Measurements from ENCODE around the gene FGF3.
A peak's percentile ranks its signal among the peaks of the same experiment; 100 is the strongest.

Gene FGF3

DNA sequence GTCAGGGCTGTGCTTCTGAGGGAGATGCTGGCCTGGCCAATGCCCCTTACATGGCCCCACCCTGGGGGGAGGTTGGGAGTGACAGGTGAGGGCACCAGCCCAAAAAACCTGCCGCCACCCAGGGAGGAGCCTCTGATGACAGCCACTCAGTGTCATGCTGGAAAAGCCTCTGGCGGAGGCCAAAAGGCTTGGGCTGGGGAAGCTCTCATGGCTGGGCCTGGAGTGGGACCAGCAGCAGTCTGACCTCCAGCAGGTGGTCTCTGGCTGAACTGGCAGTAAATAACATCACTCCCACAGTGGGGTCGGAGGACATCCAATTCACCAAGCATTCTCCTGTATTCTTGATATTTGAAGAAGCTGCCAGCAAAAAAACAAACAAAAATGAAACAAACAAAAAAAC is 20.1 kb downstream of the FGF3 start:
- H3K36me3 ChIP-seq = no peaks in the 10 kb centered on the region
- H3K4me2 ChIP-seq = no peak overlapping the region
- no peaks in the 10 kb centered on the region for H3K27me3 ChIP-seq
- no peaks in the 10 kb centered on the region for H3K4me1 ChIP-seq
- H3K27ac ChIP-seq = no peak overlapping the region
- peaks cover 0 to 12% (median 9%) of the 10 kb centered on the region in 11 experiments; a peak in 16 of 22 replicates for H3K9me3 ChIP-seq (replicated peaks in 1 of 11)
- no peak overlapping the region for H3K9ac ChIP-seq
- no peaks in the 10 kb centered on the region for H4K20me1 ChIP-seq
- H3K4me3 ChIP-seq = no peak overlapping the region
- no peak for TF ChIP-seq Cebpa-rat (IDR thresholded peaks at IDR 0.05)

GRCh38 chr11:69797737-69798528 is 21.3 kb downstream of the FGF3 start:
- H3K27me3 ChIP-seq = no peaks in the 10 kb centered on the region
- H3K27ac ChIP-seq = no peak overlapping the region
- H4K20me1 ChIP-seq = no peaks in the 10 kb centered on the region
- H3K4me1 ChIP-seq = peaks cover 0 to 2% (median 0%) of the 10 kb centered on the region in 10 experiments; a peak in 6 of 20 replicates
- no peak for TF ChIP-seq Cebpa-rat (IDR thresholded peaks at IDR 0.05)
- H3K9ac ChIP-seq = no peak overlapping the region
- H3K4me3 ChIP-seq = no peak overlapping the region
- H3K4me2 ChIP-seq = no peak overlapping the region
- no peaks in the 10 kb centered on the region for H3K36me3 ChIP-seq
- H3K9me3 ChIP-seq (replicated peaks in 1 of 11) = peaks cover 0 to 12% (median 9%) of the 10 kb centered on the region in 11 experiments; a peak in 16 of 22 replicates

- Histone ChIP-seq H3K27me3 (no peaks in the 10 kb centered on the region), H3K9me3 (replicated peaks in 1 of 11) (peaks cover 0 to 12% (median 9%) of the 10 kb centered on the region in 11 experiments; a peak in 16 of 22 replicates), H4K20me1 (peaks cover 0 to 5% (median 0%) of the 10 kb centered on the region in 11 experiments; a peak in 2 of 22 replicates), H3K9ac (no peak overlapping the region), H3K4me1 (peaks cover 0 to 10% (median 7%) of the 10 kb centered on the region in 10 experiments; a peak in 11 of 20 replicates), H3K4me2 (no peak overlapping the region), H3K4me3 (no peak overlapping the region), H3K27ac (no peak overlapping the region), H3K36me3 (no peaks in the 10 kb centered on the region)
- no peak for TF ChIP-seq Cebpa-rat (IDR thresholded peaks at IDR 0.05)
These were observed 22.1 kb downstream of the FGF3 start for GRCh38 chr11:69797156-69797555.

DNA sequence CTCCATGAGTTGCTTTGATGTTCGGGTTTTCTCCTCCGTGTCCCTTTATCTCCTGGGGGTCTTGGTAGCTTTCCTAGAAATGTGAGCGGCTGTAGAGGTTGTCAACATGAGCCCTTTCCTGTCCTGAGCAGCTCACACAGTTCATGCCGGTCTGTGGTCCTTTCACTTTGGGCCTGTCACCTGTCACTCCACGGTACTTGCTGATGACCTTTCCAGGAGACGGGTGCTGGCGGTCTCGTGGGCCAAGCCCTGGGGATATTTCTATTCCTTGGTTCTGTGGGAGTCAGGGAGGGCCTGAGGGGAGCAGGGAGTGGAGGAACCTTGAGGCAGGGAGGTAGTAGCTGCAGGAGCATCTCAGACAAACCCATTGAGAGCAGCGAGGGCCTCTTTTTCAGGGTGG is 23.2 kb downstream of the FGF3 start:
- H3K9ac ChIP-seq = no peak overlapping the region
- H3K27me3 ChIP-seq = no peaks in the 10 kb centered on the region
- TF ChIP-seq Cebpa-rat (IDR thresholded peaks at IDR 0.05) = no peak
- peaks cover 0 to 5% (median 0%) of the 10 kb centered on the region in 11 experiments; a peak in 2 of 22 replicates for H4K20me1 ChIP-seq
- no peak overlapping the region for H3K4me3 ChIP-seq
- H3K36me3 ChIP-seq = no peaks in the 10 kb centered on the region
- no peak overlapping the region for H3K4me2 ChIP-seq
- peaks cover 0 to 12% (median 9%) of the 10 kb centered on the region in 11 experiments; a peak in 16 of 22 replicates for H3K9me3 ChIP-seq (replicated peaks in 1 of 11)
- H3K27ac ChIP-seq = no peak overlapping the region
- peaks cover 0 to 10% (median 8%) of the 10 kb centered on the region in 10 experiments; a peak in 11 of 20 replicates for H3K4me1 ChIP-seq

DNA sequence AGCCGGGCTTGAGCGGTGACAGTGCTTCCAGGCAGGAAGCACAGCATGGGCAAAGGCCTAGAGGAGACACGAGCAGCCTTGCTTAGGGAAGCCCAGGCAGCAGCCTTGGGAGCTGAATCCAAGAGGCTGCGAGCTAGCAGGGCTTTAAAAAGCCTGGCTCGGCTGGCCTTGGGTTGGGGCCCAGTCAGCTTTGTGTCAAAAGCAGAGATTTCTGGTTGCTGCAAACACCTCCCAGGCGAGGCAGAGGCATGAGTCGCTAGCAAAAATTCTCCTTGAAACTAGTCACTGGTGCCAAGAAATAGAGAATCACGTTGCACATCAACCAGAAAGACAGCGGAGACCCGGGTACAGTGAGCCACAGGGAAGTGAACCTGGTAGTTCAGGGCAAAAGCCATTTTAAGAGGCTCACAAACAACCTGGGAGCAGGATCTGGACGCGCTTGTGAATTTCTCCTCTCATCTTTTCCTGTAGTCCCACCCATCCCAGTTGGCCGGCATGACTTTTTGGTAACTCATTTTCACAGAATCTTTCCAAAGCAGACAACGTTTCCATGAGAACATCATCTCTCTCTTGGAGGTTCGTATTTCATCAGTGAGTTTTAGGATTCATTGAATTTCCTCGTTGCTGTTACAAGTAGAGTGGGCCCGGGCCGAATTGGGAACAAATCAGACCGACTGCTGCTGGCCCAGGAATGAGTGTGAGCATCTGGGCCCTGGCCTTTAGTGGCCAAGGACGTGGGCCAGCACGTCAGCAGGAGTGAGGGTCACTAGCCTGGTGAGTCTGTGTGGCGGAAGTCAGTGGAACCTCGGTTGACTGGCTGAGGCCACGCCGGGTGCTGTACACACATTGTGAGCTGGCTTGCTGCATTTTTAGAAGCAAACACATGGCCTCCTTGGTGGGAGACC is 27.7 kb downstream of the FGF3 start:
- Histone ChIP-seq H3K27me3 (no peaks in the 10 kb centered on the region), H3K4me1 (peaks cover 0 to 10% (median 8%) of the 10 kb centered on the region in 10 experiments; a peak in 12 of 20 replicates), H3K36me3 (no peaks in the 10 kb centered on the region), H3K9ac (no peak overlapping the region), H3K4me2 (no peak overlapping the region), H3K27ac (no peak overlapping the region), H4K20me1 (peaks cover 0 to 9% (median 0%) of the 10 kb centered on the region in 11 experiments; a peak in 3 of 22 replicates), H3K4me3 (no peak overlapping the region), H3K9me3 (replicated peaks in 1 of 11) (no peaks in the 10 kb centered on the region)
- TF ChIP-seq Cebpa-rat (IDR thresholded peaks at IDR 0.05) = no peak

- Histone ChIP-seq H3K4me1 (peaks cover 0 to 10% (median 8%) of the 10 kb centered on the region in 10 experiments; a peak in 12 of 20 replicates), H3K27me3 (no peaks in the 10 kb centered on the region), H4K20me1 (peaks cover 0 to 9% (median 0%) of the 10 kb centered on the region in 11 experiments; a peak in 3 of 22 replicates), H3K9me3 (replicated peaks in 1 of 11) (no peaks in the 10 kb centered on the region), H3K4me2 (no peak overlapping the region), H3K36me3 (no peaks in the 10 kb centered on the region), H3K27ac (no peak overlapping the region), H3K4me3 (no peak overlapping the region), H3K9ac (no peak overlapping the region)
- TF ChIP-seq Cebpa-rat (IDR thresholded peaks at IDR 0.05) = no peak
These were observed 30.3 kb downstream of the FGF3 start for GRCh38 chr11:69788956-69789355.

DNA sequence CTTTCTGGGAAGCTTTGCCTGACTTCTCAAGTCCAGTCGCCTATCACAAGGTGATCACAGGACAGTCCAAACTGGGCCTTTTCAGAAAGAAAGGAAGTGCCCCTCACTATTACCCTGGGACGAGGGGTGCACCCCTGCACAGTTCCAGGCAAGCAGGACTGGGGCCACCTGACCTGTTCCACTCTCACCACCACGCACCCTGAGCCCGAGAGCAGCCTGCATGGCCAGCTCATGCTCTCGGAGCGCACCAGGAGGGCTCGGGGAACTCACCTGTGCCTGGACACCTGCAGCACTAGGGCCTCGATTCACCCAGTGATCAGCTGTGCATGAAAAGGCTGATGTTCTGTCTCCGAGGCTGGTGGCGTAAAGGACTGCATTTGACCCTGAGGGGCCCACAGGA is 31.3 kb downstream of the FGF3 start:
- Histone ChIP-seq H3K4me3 (no peak overlapping the region), H3K4me2 (0 out of 22 replicates have a peak overlapping the region, but pooled peaks of 1 of the 11 experiments have one; percentile 18), H3K27ac (no peak overlapping the region), H3K9me3 (replicated peaks in 1 of 11) (no peaks in the 10 kb centered on the region), H3K4me1 (peaks cover 0 to 8% (median 7%) of the 10 kb centered on the region in 10 experiments; a peak in 12 of 20 replicates), H3K27me3 (no peaks in the 10 kb centered on the region), H4K20me1 (peaks cover 0 to 9% (median 0%) of the 10 kb centered on the region in 11 experiments; a peak in 3 of 22 replicates), H3K9ac (no peak overlapping the region), H3K36me3 (no peaks in the 10 kb centered on the region)
- no peak for TF ChIP-seq Cebpa-rat (IDR thresholded peaks at IDR 0.05)

DNA sequence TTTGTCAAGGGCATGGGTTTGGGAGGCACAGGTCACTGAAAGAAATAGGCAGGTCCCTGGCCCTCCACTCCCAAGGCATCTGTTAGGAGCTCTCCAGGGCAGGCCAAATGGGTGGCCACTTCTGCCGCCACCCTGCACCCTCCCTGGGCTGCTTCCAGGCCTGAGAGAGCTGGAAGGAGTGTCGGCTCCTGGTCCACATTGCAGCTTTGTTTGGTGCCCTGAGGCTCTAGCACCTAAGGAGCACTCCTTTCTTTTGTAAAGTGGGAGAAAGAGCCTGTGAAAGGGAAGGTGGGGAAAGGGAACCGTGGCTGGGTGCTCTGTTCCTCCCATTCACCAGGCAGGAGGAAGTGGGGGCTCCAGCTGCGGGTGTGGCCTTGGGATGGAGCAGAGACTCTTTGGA is 31.8 kb downstream of the FGF3 start:
- TF ChIP-seq Cebpa-rat (IDR thresholded peaks at IDR 0.05) = no peak
- no peaks in the 10 kb centered on the region for H3K36me3 ChIP-seq
- H3K4me3 ChIP-seq = no peak overlapping the region
- no peaks in the 10 kb centered on the region for H3K9me3 ChIP-seq (replicated peaks in 1 of 11)
- H3K9ac ChIP-seq = no peak overlapping the region
- no peak overlapping the region for H3K27ac ChIP-seq
- H3K27me3 ChIP-seq = no peaks in the 10 kb centered on the region
- peaks cover 0 to 5% (median 3%) of the 10 kb centered on the region in 10 experiments; a peak in 12 of 20 replicates for H3K4me1 ChIP-seq
- peaks cover 0 to 4% (median 0%) of the 10 kb centered on the region in 11 experiments; a peak in 3 of 22 replicates for H4K20me1 ChIP-seq
- H3K4me2 ChIP-seq = 0 out of 22 replicates have a peak overlapping the region, but pooled peaks of 1 of the 11 experiments have one; percentile 18

DNA sequence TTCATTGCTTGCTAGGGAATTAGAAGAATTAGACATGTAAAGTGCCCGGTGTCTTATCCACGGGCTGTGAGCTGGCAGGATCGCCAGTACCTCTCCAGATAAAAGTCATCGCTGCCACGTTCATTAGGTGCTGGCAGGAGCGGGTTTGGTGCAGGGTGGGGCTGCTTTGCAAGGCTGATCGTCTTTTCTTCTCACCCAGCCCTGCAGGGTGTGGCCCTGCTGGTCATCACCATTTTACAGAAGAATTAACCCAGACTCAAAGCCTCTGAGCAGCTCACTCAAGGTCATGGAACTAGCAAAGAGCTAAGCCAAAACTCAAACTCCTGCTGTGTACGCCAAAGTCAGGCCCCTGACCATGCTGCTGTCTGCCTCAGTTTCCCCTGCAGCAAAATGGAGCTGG is 38.0 kb downstream of the FGF3 start:
- Histone ChIP-seq H3K4me2 (no peak overlapping the region), H3K36me3 (no peaks in the 10 kb centered on the region), H3K9me3 (replicated peaks in 1 of 11) (no peaks in the 10 kb centered on the region)

More for the DNA sequence above, 38.0 kb downstream of the FGF3 start:
- Histone ChIP-seq H3K4me3 (no peak overlapping the region), H3K4me1 (no peaks in the 10 kb centered on the region), H4K20me1 (peaks cover 0 to 14% (median 1%) of the 10 kb centered on the region in 11 experiments; a peak in 10 of 22 replicates), H3K9ac (no peak overlapping the region), H3K27me3 (peaks cover 10 to 20% (median 16%) of the 10 kb centered on the region in 11 experiments), H3K27ac (no peak overlapping the region)
- TF ChIP-seq Cebpa-rat (IDR thresholded peaks at IDR 0.05) = no peak

All from BLaER1 treated with 17β-estradiol and CSF1 and Interleukin-3, amounts not matched to agents 10 nM and 100 nM (cell line).